Liver (tissue), 3 donors: ENCODE measurements around the gene FRMD4B.

Experiments used
- CTCF ChIP-seq: fragments of 150-350 bp; IDR thresholded peaks from 2 replicates; pipeline ENCODE4 v1.5.1; 2017; ENCODE audit warnings: improper control_type of control experiment, low read depth, low read length; ENCODE audit not compliant: missing input control
- EGR1 ChIP-seq, 2 donors: IDR thresholded peaks; 2 replicates each; pipeline ENCODE4 v1.6.1; 2016 to 2018; ENCODE audit warnings: antibody characterized with exemption in 2 of 2, low read depth in 2 of 2
- FOXA1 ChIP-seq: IDR thresholded peaks from 2 replicates; pipeline ENCODE4 v1.6.1; 2016; ENCODE audit warnings: antibody characterized with exemption
- GABPA ChIP-seq, 2 donors: IDR thresholded peaks in 1 of 2; conservative IDR thresholded peaks in 1 of 2; 2 replicates each; pipeline ENCODE4 v1.6.1; 2016; ENCODE audit warnings: antibody characterized with exemption in 2 of 2, mild to moderate bottlenecking in 1 of 2, moderate library complexity in 1 of 2
- JUND ChIP-seq, 2 donors: IDR thresholded peaks; 2 replicates each; pipeline ENCODE4 v1.6.1; 2016; ENCODE audit warnings: antibody characterized with exemption in 2 of 2
- MAX ChIP-seq: IDR thresholded peaks from 2 replicates; pipeline ENCODE4 v1.6.1; 2016; ENCODE audit warnings: antibody characterized with exemption
- RAD21 ChIP-seq, 2 donors: IDR thresholded peaks; 2 replicates each; pipeline ENCODE4 v1.6.1; 2016; ENCODE audit warnings: antibody characterized with exemption in 2 of 2, mild to moderate bottlenecking in 2 of 2
- SP1 ChIP-seq: IDR thresholded peaks from 2 replicates; pipeline ENCODE4 v1.6.1; 2018; ENCODE audit warnings: antibody characterized with exemption, mild to moderate bottlenecking
- TAF1 ChIP-seq: conservative IDR thresholded peaks from 2 replicates; pipeline ENCODE4 v1.6.1; 2016; ENCODE audit warnings: antibody characterized with exemption, mild to moderate bottlenecking
- YY1 ChIP-seq: IDR thresholded peaks from 2 replicates; pipeline ENCODE4 v1.6.1; 2016; ENCODE audit warnings: antibody characterized with exemption, mild to moderate bottlenecking
- TF ChIP-seq, protein P1 (sequence below): IDR thresholded peaks from 2 replicates; pipeline ENCODE4 v1.6.1; 2016; ENCODE audit warnings: antibody characterized with exemption
- TF ChIP-seq, protein P2 (sequence below): IDR thresholded peaks from 2 replicates; pipeline ENCODE4 v1.6.1; 2016; ENCODE audit warnings: antibody characterized with exemption, mild to moderate bottlenecking
- donor health status: healthy.
- donor health status: healthy.

DNA sequence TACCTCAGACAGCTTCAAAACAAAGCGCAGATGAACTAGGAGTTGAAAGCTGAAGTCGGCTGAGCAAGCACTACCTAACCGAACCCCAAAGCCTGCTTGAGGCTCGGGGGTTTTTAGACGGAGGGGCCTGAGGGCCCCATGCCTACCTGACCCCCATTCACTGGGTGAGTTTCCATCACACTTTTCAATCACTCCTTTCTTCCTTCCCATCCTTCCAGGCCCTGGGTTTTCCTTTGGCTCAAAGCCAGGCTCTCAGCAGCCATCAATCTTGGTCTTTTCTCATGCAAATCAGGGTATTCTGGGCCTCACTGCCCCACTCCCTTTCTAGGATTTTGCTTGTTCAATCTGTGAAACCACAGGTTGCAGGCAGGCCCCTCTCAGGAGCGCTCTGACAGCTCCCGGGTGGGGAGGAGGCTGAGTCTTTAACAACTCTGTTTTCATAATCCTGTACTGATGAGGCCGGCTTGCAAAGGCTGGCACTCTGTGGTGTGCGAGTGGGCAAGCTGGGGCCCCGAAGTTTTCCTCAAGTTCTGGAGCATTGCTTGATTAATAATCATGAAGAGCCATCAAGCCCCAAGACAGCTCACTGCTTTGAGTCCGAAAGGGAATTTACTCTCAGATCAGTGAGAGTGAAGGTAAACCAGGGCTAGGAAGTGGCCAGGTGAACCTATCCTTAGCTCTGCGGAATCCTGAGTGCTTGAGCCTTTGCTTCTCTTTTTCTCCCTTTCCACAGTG, 97.6 kb downstream of the FRMD4B start:
- TF ChIP-seq CTCF (no peak), GABPA (IDR thresholded peaks at IDR 0.05 in 1 of 2, conservative IDR thresholded peaks at IDR 0.05 in 1 of 2) (no peak), SP1 (no peak), YY1 (no peak), JUND (IDR thresholded peaks at IDR 0.05) (no peak), RAD21 (IDR thresholded peaks at IDR 0.05) (no peak), FOXA1 (no peak), TAF1 (no peak), EGR1 (IDR thresholded peaks at IDR 0.05; ENCODE audit: low read depth in 2 of 2) (no peak), MAX (no peak)
- TF ChIP-seq, protein P1, sequence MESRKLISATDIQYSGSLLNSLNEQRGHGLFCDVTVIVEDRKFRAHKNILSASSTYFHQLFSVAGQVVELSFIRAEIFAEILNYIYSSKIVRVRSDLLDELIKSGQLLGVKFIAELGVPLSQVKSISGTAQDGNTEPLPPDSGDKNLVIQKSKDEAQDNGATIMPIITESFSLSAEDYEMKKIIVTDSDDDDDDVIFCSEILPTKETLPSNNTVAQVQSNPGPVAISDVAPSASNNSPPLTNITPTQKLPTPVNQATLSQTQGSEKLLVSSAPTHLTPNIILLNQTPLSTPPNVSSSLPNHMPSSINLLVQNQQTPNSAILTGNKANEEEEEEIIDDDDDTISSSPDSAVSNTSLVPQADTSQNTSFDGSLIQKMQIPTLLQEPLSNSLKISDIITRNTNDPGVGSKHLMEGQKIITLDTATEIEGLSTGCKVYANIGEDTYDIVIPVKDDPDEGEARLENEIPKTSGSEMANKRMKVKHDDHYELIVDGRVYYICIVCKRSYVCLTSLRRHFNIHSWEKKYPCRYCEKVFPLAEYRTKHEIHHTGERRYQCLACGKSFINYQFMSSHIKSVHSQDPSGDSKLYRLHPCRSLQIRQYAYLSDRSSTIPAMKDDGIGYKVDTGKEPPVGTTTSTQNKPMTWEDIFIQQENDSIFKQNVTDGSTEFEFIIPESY = no peak
- TF ChIP-seq, protein P2, sequence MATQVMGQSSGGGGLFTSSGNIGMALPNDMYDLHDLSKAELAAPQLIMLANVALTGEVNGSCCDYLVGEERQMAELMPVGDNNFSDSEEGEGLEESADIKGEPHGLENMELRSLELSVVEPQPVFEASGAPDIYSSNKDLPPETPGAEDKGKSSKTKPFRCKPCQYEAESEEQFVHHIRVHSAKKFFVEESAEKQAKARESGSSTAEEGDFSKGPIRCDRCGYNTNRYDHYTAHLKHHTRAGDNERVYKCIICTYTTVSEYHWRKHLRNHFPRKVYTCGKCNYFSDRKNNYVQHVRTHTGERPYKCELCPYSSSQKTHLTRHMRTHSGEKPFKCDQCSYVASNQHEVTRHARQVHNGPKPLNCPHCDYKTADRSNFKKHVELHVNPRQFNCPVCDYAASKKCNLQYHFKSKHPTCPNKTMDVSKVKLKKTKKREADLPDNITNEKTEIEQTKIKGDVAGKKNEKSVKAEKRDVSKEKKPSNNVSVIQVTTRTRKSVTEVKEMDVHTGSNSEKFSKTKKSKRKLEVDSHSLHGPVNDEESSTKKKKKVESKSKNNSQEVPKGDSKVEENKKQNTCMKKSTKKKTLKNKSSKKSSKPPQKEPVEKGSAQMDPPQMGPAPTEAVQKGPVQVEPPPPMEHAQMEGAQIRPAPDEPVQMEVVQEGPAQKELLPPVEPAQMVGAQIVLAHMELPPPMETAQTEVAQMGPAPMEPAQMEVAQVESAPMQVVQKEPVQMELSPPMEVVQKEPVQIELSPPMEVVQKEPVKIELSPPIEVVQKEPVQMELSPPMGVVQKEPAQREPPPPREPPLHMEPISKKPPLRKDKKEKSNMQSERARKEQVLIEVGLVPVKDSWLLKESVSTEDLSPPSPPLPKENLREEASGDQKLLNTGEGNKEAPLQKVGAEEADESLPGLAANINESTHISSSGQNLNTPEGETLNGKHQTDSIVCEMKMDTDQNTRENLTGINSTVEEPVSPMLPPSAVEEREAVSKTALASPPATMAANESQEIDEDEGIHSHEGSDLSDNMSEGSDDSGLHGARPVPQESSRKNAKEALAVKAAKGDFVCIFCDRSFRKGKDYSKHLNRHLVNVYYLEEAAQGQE = no peak
